Colonic mucosa (tissue), 4 donors: ENCODE data around the gene POLR3G. TPM values are rescaled to one million over a fixed set of nuclear protein-coding genes. Genes with fewer than 3 reads are reported as not detected.

ENCODE experiments used
- DNase-seq: peaks from one replicate; pipeline ENCODE4 v3.0.0-alpha.2; 2020
- H3K27ac ChIP-seq: fragments of 200-600 bp; one replicate; pipeline ENCODE4 v1.8.0; 2021
- H3K27me3 ChIP-seq: fragments of 200-600 bp; one replicate; pipeline ENCODE4 v1.8.0; 2021
- H3K36me3 ChIP-seq: fragments of 200-600 bp; one replicate; pipeline ENCODE4 v1.8.0; 2021
- H3K4me1 ChIP-seq: fragments of 200-600 bp; one replicate; pipeline ENCODE4 v1.8.0; 2021; ENCODE audit warnings: mild to moderate bottlenecking
- H3K4me3 ChIP-seq: fragments of 200-600 bp; one replicate; pipeline ENCODE4 v1.8.0; 2021
- H3K9ac ChIP-seq, 2 donors: one replicate each; pipeline ENCODE4 v1.7.0; 2013; ENCODE audit warnings: control low read depth in 2 of 2, low read depth in 2 of 2, low read length in 2 of 2
- H3K9me3 ChIP-seq: fragments of 200-600 bp; one replicate; pipeline ENCODE4 v1.8.0; 2021
- CTCF ChIP-seq: fragments of 200-600 bp; IDR thresholded peaks from one replicate; pipeline ENCODE4 v1.8.0; 2022; ENCODE audit warnings: antibody characterized with exemption, mild to moderate bottlenecking
- intact Hi-C: fragments of 100-400 bp; cut with DNase I; formaldehyde crosslinking; loops from one replicate; pipeline ENCODE4 v1.14.1; 2022
- total RNA-seq, 2 donors: library from RNA; stranded (reverse); fragmentation: NEBNext Ultra II Directional in 1 of 2; extraction: Animal tissue kit (Norgen Biotek cat#: 25700) in 1 of 2; gene quantifications; one replicate each; pipeline ENCODE4 v1.2.1, GENCODE V29; 2021
- donor health status: healthy.
- donor health status: DM: no; HTN: no; CAD: no.
- donor health status: DM: no; HTN: no; CAD: no.

The POLR3G gene
- total RNA-seq, 2 donors from 2014 or later = 1.7 to 4.0 TPM

DNA sequence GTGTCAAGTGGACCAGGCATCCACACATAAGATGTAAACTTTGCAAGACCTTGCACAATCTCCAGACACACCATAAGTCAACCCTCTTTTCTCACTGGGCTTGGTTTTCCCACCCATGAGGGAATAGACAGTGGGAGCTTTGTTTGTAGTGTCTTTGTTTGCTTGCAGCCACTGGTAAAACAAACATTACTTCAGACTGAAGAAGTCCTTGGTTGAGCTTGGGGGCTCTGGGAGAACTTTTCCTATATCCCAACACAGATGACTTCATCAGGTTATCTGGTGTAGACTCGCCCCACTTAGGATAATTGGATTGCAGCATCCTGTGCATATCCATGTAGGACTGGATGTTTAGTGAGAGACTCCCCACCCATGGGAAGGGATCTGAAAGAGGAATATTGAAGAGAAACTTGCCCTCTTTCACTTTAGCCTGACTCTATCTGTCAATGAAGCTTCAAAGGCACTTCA lies 72.4 kb downstream of the POLR3G start:
- H3K4me1 ChIP-seq = no peaks in the 10 kb centered on the region
- no peak overlapping the region for H3K9ac ChIP-seq
- no peak for DNase-seq
- no peaks in the 10 kb centered on the region for H3K36me3 ChIP-seq
- H3K4me3 ChIP-seq = no peak overlapping the region
- intact Hi-C loops = no loop called here
- no peaks in the 10 kb centered on the region for H3K27me3 ChIP-seq
- no peak overlapping the region for H3K27ac ChIP-seq
- TF ChIP-seq CTCF = no peak
- no peaks in the 10 kb centered on the region for H3K9me3 ChIP-seq

GRCh38 chr5:90548069-90548593 lies 73.5 kb downstream of the POLR3G start:
- Histone ChIP-seq H3K27me3 (no peaks in the 10 kb centered on the region), H3K4me1 (no peaks in the 10 kb centered on the region), H3K9me3 (no peaks in the 10 kb centered on the region), H3K9ac (no peak overlapping the region), H3K36me3 (no peaks in the 10 kb centered on the region), H3K27ac (no peak overlapping the region), H3K4me3 (no peak overlapping the region)
- DNase-seq = peak; percentile 79
- intact Hi-C loops = no loop called here
- TF ChIP-seq CTCF = no peak

DNA sequence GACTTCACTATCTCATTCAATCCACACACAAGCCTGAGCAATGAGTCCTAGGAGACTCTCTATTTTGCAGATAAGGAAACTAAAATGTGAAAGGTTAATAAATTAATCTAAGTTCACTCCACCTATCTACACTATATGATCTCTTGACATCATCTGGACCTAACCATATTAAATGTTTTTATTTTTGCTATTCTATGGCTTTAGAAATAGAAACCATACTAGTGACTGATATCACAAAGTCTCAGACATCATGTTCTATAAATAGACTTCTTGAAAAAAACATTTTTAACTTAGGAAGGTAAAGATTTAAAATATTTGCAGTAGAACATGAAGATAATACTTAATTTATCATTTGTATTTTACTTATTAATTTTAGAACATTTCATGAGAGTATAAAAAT lies 74.6 kb downstream of the POLR3G start:
- H3K27ac ChIP-seq = no peak overlapping the region
- intact Hi-C loops = no loop called here
- H3K36me3 ChIP-seq = no peaks in the 10 kb centered on the region
- no peak for TF ChIP-seq CTCF
- no peaks in the 10 kb centered on the region for H3K4me1 ChIP-seq
- H3K4me3 ChIP-seq = no peak overlapping the region
- no peaks in the 10 kb centered on the region for H3K9me3 ChIP-seq
- no peak for DNase-seq
- H3K27me3 ChIP-seq = no peaks in the 10 kb centered on the region
- H3K9ac ChIP-seq = no peak overlapping the region

DNA sequence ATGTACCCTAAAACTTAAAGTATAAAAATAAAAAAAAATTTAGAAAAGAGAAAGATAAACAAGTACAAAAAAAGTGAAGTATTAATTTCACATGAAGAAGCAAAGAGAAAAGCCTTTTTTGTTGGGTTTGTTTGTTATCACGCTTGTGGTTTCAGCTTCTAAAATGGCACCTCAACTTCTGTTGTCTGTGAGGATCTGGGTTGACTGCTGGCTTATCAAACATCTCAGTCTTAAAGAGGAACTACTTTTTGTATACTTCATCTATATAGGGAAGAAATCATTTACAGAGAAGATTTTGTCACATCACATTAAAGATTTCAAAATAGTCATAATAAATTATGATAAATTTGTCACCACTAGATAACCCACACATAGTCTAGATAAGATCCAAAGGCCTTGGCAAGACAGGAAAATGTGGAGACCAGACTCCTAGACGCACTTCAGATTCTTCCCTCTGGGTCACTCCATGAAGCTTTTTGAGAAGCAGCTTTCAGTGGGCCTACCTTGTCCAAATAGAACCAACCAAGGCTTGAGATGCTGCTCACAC lies 75.1 kb downstream of the POLR3G start:
- H3K36me3 ChIP-seq = no peaks in the 10 kb centered on the region
- no peaks in the 10 kb centered on the region for H3K4me1 ChIP-seq
- no peak overlapping the region for H3K4me3 ChIP-seq
- TF ChIP-seq CTCF = no peak
- no peaks in the 10 kb centered on the region for H3K9me3 ChIP-seq
- H3K27me3 ChIP-seq = no peaks in the 10 kb centered on the region
- H3K27ac ChIP-seq = no peak overlapping the region
- no peak overlapping the region for H3K9ac ChIP-seq
- no peak for DNase-seq
- intact Hi-C loops = no loop called here

DNA sequence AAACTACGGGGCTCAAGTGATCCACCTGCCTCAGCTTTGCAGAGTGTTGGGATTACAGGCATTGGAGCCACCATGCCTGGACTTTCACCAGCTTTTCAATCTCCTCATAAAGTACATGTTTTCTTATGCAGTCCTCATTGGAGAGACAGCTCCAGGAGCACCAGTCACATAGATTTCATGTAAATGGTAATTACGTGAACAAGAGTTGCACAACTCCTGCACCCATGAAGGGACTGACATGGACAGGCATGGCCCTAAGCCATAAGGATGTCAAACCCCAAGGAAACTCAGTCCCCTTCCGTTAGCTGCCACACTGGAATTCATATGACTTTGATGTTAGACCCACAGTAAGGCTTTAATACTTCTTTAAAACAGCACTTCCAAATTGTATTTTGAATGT lies 76.3 kb downstream of the POLR3G start:
- TF ChIP-seq CTCF = no peak
- Histone ChIP-seq H3K27ac (no peak overlapping the region), H3K27me3 (no peaks in the 10 kb centered on the region), H3K36me3 (no peaks in the 10 kb centered on the region), H3K4me1 (no peaks in the 10 kb centered on the region), H3K9ac (no peak overlapping the region), H3K9me3 (no peaks in the 10 kb centered on the region), H3K4me3 (no peak overlapping the region)
- intact Hi-C loops = no loop called here
- DNase-seq = no peak
